GM13976 (cell line): ENCODE data around the gene ZNF609.

Experiments used
- DNase-seq: peaks from one replicate; pipeline ENCODE4 v3.0.0; 2012; ENCODE audit warnings: low spot score
- CTCF ChIP-seq: IDR thresholded peaks from 2 replicates; pipeline ENCODE4 v1.5.1; 2012; ENCODE audit warnings: borderline replicate concordance, mild to moderate bottlenecking; ENCODE audit not compliant: insufficient read depth; ENCODE audit errors: extremely low read depth, missing control alignments, control extremely low read depth
- in situ Hi-C: fragments of 300-500 bp; cut with MboI; formaldehyde crosslinking; loops from one replicate; pipeline ENCODE4 v1.12.0; 2022; ENCODE audit warnings: low sequenced_read_pairs, mixed read lengths, inconsistent platforms; ENCODE audit not compliant: unreplicated experiment

Gene ZNF609

GRCh38 chr15:64522226-64522823 lies 61.9 kb downstream of the ZNF609 start:
- no peak for DNase-seq
- in situ Hi-C loops: no loop called here
- TF ChIP-seq CTCF: no peak

GRCh38 chr15:64523240-64523639 lies 62.9 kb downstream of the ZNF609 start:
- no peak for DNase-seq
- in situ Hi-C loops: no loop called here
- TF ChIP-seq CTCF: no peak

- in situ Hi-C loops: no loop called here
- no peak for TF ChIP-seq CTCF
- DNase-seq: no peak
Measured at GRCh38 chr15:64524778-64525177, 64.4 kb downstream of the ZNF609 start.

GRCh38 chr15:64525828-64526530 lies 65.6 kb downstream of the ZNF609 start:
- no peak for DNase-seq
- TF ChIP-seq CTCF: no peak
- in situ Hi-C loops: no loop called here

- DNase-seq: no peak
- no peak for TF ChIP-seq CTCF
- in situ Hi-C loops: no loop called here
Measured at GRCh38 chr15:64527263-64527984, 67.0 kb downstream of the ZNF609 start.

GRCh38 chr15:64528871-64529270 lies 68.5 kb downstream of the ZNF609 start:
- no peak for TF ChIP-seq CTCF
- in situ Hi-C loops: no loop called here
- DNase-seq: no peak
